Measurements from ENCODE around the gene RAB3C.

RAB3C gene

DNA sequence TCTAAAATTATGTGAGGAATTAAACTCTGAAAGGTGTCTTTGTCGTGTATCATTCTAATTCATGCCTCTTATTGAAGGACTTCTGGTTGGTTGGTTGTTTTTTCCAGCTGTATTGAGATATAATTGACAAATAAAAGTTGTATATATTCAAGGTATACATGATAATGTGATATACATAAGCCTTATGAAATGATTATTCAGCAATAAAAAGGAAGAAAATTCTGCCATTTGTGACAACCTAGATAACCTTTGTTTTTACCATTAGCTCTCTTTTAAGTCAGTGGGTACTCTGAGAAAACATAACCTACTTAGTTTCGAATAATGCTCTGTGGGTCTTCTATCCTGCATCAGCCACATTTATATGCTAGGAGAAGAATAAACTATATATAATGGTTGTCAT, 89.6 kb downstream of the RAB3C start:
- no peak for TF ChIP-seq CTCF (IDR thresholded peaks at IDR 0.05; ENCODE audit: extremely low read depth, missing control alignments)
- no peak for DNase-seq (ENCODE audit: low spot score)

GRCh38 chr5:58674070-58674469, 91.2 kb downstream of the RAB3C start:
- no peak for TF ChIP-seq CTCF (IDR thresholded peaks at IDR 0.05; ENCODE audit: extremely low read depth, missing control alignments)
- no peak for DNase-seq (ENCODE audit: low spot score)

DNA sequence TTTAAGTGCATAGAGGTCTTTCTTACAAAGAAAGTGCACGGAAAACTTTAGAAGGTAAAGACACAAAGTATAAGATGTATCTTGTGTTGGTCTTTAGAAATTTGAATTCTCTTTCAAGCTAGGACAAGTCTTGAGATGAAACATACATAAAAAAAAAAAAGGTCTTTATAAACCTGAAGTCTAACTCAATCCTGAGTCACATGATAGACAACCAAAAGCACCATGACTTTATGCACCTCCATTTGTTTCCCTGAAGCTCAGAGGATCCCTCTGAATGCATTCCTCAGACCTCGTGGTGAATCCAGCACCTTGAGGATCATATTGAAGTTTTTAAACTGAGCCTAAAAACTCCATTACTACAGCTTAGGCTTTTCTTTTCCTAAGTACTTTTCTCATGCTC, 91.8 kb downstream of the RAB3C start:
- no peak for TF ChIP-seq CTCF (IDR thresholded peaks at IDR 0.05; ENCODE audit: extremely low read depth, missing control alignments)

GRCh38 chr5:58675341-58675740, 92.5 kb downstream of the RAB3C start:
- TF ChIP-seq CTCF (IDR thresholded peaks at IDR 0.05; ENCODE audit: extremely low read depth, missing control alignments), result no peak
- no peak for DNase-seq (ENCODE audit: low spot score)

More for the DNA sequence above, 91.8 kb downstream of the RAB3C start:
- DNase-seq (ENCODE audit: low spot score), result no peak

DNA sequence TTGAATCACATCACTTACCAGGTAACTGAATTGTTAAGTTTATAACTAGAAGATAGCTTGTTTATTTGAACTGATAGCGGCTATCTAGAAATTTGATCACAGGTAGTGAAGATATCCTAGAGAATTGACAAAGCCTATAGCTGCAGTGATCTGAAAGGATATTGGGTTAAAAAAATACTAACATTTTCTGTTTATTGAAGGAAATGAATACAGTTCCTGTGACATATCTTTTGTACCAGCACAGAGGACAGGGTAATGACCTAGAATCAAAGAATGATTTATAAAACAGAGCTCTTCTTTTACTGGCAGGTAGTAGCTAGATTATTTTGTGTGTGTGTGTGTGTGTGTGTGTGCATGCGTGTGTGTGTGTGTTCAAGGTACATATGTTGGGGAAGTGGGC, 94.8 kb downstream of the RAB3C start:
- no peak for DNase-seq (ENCODE audit: low spot score)
- no peak for TF ChIP-seq CTCF (IDR thresholded peaks at IDR 0.05; ENCODE audit: extremely low read depth, missing control alignments)

GRCh38 chr5:58680503-58680902, 97.6 kb downstream of the RAB3C start:
- DNase-seq (ENCODE audit: low spot score), result no peak
- TF ChIP-seq CTCF (IDR thresholded peaks at IDR 0.05; ENCODE audit: extremely low read depth, missing control alignments), result no peak

DNA sequence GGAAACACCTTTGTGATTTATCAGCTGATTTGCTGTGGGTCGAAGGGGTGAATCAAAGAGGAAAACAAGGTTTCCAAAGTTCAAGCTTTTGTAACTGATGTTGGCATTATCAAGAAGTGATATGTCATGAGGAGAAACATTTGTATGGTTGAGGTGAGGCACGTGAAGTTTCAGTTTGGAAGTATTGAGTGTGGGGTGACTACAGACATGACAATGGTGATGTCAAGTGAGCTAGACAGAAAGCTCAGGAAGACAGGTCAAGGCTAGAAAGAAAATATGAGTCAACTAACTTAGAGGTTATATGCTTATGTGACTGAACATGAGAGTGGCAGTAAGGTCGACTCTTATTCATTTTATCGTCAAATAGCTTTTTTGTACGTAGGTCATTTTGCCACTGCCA, 99.1 kb downstream of the RAB3C start:
- no peak for DNase-seq (ENCODE audit: low spot score)
- TF ChIP-seq CTCF (IDR thresholded peaks at IDR 0.05; ENCODE audit: extremely low read depth, missing control alignments), result no peak

Data from GM20000 (cell line).